SK-N-MC (cell line): Measurements from ENCODE around the gene SENP8.

ENCODE experiments used
- EZH2 ChIP-seq: fragments of 200-600 bp; sonication (generic); IDR thresholded peaks from one replicate; pipeline ENCODE4 v1.6.1; 2017; ENCODE audit warnings: antibody characterized with exemption
- POLR2AphosphoS5 ChIP-seq: IDR thresholded peaks from 2 replicates; pipeline ENCODE4 v1.6.1; 2012; ENCODE audit warnings: mild to moderate bottlenecking, low read depth, low read length, borderline replicate concordance

GRCh38 chr15:72162569-72162968 lies 44.4 kb downstream of the SENP8 start:
- TF ChIP-seq POLR2AphosphoS5: no peak
- TF ChIP-seq EZH2: no peak
